ENCODE measurements around the gene ZNRF2. TPM values are rescaled to one million over a fixed set of nuclear protein-coding genes. Genes with fewer than 3 reads are reported as not detected.

ZNRF2 gene
- total RNA-seq, 1 donor from 2014 or later = 31.7 TPM

- no peak overlapping the region for H3K4me3 ChIP-seq
- H3K36me3 ChIP-seq = peaks cover 0 to 8% of the 10 kb centered on the region in 2 donors
- no peak overlapping the region for H3K27ac ChIP-seq
- H3K27me3 ChIP-seq = no peaks in the 10 kb centered on the region
- DNase-seq (ENCODE audit: low spot score in 2 of 2) = no peak
- no peak for TF ChIP-seq CTCF (IDR thresholded peaks at IDR 0.05)
- intact Hi-C loops (cut with DNase I) = no loop called here
- H3K4me1 ChIP-seq = no peaks in the 10 kb centered on the region
- no peaks in the 10 kb centered on the region for H3K9me3 ChIP-seq
These were observed 106.6 kb downstream of the ZNRF2 start for GRCh38 chr7:30390736-30391636.

GRCh38 chr7:30391806-30392205 is 107.4 kb downstream of the ZNRF2 start:
- H3K27me3 ChIP-seq = no peaks in the 10 kb centered on the region
- no peak overlapping the region for H3K27ac ChIP-seq
- H3K9me3 ChIP-seq = no peaks in the 10 kb centered on the region
- TF ChIP-seq CTCF (IDR thresholded peaks at IDR 0.05) = no peak
- intact Hi-C loops (cut with DNase I) = no loop called here
- no peak for DNase-seq (ENCODE audit: low spot score in 2 of 2)
- H3K4me3 ChIP-seq = no peak overlapping the region
- H3K4me1 ChIP-seq = no peaks in the 10 kb centered on the region
- peaks cover 0 to 8% of the 10 kb centered on the region in 2 donors for H3K36me3 ChIP-seq

GRCh38 chr7:30395676-30396075 is 111.3 kb downstream of the ZNRF2 start:
- Histone ChIP-seq H3K4me1 (no peaks in the 10 kb centered on the region), H3K9me3 (no peaks in the 10 kb centered on the region), H3K36me3 (no peaks in the 10 kb centered on the region), H3K27me3 (no peaks in the 10 kb centered on the region), H3K27ac (no peak overlapping the region), H3K4me3 (no peak overlapping the region)
- no peak for TF ChIP-seq CTCF (IDR thresholded peaks at IDR 0.05)
- intact Hi-C loops (cut with DNase I) = no loop called here
- no peak for DNase-seq (ENCODE audit: low spot score in 2 of 2)

DNA sequence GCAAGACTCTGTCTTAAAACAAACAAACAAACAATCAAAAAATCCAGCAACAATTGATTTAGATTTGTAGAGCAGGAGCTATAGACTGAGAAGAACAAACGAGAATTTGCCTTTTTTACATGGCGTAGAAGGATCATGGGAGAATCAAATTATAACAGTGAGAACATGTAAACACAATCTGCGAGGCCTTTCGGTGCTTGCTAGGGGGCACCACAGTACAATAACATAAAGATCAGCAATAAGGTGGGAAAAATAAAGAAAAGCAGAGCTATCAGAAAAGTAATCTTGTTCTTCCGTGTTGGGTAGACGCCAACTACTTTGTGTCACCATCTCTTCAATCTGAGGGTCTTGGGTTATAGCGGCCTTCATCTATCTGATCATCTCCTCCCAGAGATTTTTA is 112.0 kb downstream of the ZNRF2 start:
- Histone ChIP-seq H3K27me3 (no peaks in the 10 kb centered on the region), H3K27ac (no peak overlapping the region), H3K9me3 (no peaks in the 10 kb centered on the region), H3K4me1 (no peaks in the 10 kb centered on the region), H3K4me3 (no peak overlapping the region), H3K36me3 (no peaks in the 10 kb centered on the region)
- DNase-seq (ENCODE audit: low spot score in 2 of 2) = no peak
- peak in 1 of 3 experiments; percentile 7 for TF ChIP-seq CTCF (IDR thresholded peaks at IDR 0.05)
- intact Hi-C loops (cut with DNase I) = no loop called here

DNA sequence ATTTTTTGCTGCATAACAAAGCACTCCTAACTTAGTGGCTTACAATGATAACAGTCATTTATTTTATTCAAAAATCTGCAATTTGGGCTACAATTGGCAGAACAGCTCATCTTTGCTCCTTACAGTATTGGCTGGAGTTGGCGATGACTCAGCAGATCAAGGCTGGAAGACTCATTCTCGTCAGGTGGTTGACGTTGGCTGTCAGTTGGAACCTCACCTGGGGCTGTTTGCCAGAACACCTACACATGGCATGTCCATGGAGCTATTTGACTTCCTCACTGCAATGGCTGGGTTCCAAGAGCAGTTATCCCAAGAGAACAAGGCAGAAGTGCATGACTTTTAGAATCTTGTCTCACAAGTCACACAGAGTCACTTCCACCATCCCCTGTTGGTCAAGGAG is 119.1 kb downstream of the ZNRF2 start:
- no peaks in the 10 kb centered on the region for H3K9me3 ChIP-seq
- intact Hi-C loops (cut with DNase I) = no loop called here

More for the DNA sequence above, 119.1 kb downstream of the ZNRF2 start:
- TF ChIP-seq CTCF (IDR thresholded peaks at IDR 0.05) = no peak
- H3K36me3 ChIP-seq = peaks cover 0 to 3% of the 10 kb centered on the region in 2 donors
- H3K27ac ChIP-seq = no peak overlapping the region
- no peaks in the 10 kb centered on the region for H3K4me1 ChIP-seq
- no peak for DNase-seq (ENCODE audit: low spot score in 2 of 2)
- H3K4me3 ChIP-seq = no peak overlapping the region
- no peaks in the 10 kb centered on the region for H3K27me3 ChIP-seq
